Measurements from ENCODE around the gene MRTFB. TPM values are rescaled to one million over a fixed set of nuclear protein-coding genes. Genes with fewer than 3 reads are reported as not detected.

MRTFB gene
- total RNA-seq, 1 experiment from 2014 or later = 67.3 TPM

DNA sequence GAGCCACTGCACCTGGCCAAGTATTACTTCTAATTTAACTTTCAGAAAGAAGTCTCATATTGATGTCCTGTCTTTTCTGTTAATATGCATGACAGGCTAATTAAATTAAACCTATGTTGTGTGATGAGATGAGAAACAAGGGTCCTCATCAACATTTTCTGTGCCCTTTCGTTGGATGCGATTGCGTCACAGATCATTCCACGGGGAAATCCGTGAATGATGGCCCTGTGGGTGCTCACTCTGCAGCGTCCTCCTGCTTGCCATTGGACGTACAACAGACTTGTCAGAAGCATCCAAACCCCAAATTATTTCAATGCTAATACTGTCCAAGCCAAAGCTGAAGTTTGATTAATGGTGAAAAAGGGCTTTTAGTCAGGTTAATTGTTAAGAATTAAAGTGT lies 197.0 kb downstream of the MRTFB start:
- H3K27me3 Mint-ChIP-seq (ENCODE audit: unreplicated experiment) = no peaks in the 10 kb centered on the region
- no peak overlapping the region for H3K4me3 Mint-ChIP-seq (ENCODE audit: low read depth, unreplicated experiment)
- TF ChIP-seq, protein P1, sequence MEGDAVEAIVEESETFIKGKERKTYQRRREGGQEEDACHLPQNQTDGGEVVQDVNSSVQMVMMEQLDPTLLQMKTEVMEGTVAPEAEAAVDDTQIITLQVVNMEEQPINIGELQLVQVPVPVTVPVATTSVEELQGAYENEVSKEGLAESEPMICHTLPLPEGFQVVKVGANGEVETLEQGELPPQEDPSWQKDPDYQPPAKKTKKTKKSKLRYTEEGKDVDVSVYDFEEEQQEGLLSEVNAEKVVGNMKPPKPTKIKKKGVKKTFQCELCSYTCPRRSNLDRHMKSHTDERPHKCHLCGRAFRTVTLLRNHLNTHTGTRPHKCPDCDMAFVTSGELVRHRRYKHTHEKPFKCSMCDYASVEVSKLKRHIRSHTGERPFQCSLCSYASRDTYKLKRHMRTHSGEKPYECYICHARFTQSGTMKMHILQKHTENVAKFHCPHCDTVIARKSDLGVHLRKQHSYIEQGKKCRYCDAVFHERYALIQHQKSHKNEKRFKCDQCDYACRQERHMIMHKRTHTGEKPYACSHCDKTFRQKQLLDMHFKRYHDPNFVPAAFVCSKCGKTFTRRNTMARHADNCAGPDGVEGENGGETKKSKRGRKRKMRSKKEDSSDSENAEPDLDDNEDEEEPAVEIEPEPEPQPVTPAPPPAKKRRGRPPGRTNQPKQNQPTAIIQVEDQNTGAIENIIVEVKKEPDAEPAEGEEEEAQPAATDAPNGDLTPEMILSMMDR (IDR thresholded peaks at IDR 0.05; ENCODE audit: unreplicated experiment) = no peak
- intact Hi-C loops (cut with micrococcal nuclease; ENCODE audit: unreplicated experiment) = no loop called here
- H3K4me1 Mint-ChIP-seq (ENCODE audit: low read depth, unreplicated experiment) = no peaks in the 10 kb centered on the region
- BruUV-seq (replicated peaks) = no TSS peak
- no peak overlapping the region for H3K27ac Mint-ChIP-seq (ENCODE audit: unreplicated experiment)
- peaks cover 9% of the 10 kb centered on the region for H3K9me3 Mint-ChIP-seq (ENCODE audit: low read depth, unreplicated experiment)
- peaks cover 23% of the 10 kb centered on the region for H3K36me3 Mint-ChIP-seq (ENCODE audit: insufficient read depth, unreplicated experiment)
- CTCF ChIA-PET = interaction anchor here (0.5 kb wide), 1 partner anchor 1919 kb away, joined by 13 read pairs; no protein-coding TSS in a partner anchor
- no peak for DNase-seq

DNA sequence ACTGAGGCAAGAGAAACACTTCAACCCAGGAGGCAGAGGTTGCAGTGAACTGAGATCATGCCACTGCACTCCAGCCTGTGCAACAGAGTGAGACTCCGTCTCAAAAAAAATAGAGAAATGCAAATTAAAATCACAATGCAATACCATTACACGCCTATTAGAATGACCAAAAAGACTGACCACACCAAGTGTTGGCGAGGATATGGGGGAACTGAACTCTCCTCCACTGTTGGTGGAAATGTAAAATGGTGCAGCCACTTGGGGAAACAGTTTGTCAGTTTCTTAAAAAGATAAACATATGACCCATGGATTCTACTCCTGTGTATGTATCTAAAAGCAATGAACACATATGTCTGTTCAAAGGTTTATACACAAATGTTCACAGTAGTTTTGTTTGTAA lies 204.8 kb downstream of the MRTFB start:
- no peak overlapping the region for H3K4me3 Mint-ChIP-seq (ENCODE audit: low read depth, unreplicated experiment)
- peaks cover 3% of the 10 kb centered on the region for H3K9me3 Mint-ChIP-seq (ENCODE audit: low read depth, unreplicated experiment)
- BruUV-seq (replicated peaks) = no TSS peak
- DNase-seq = no peak
- TF ChIP-seq, protein P1 (IDR thresholded peaks at IDR 0.05; ENCODE audit: unreplicated experiment) = no peak
- H3K4me1 Mint-ChIP-seq (ENCODE audit: low read depth, unreplicated experiment) = no peaks in the 10 kb centered on the region
- intact Hi-C loops (cut with micrococcal nuclease; ENCODE audit: unreplicated experiment) = no loop called here
- H3K27me3 Mint-ChIP-seq (ENCODE audit: unreplicated experiment) = no peaks in the 10 kb centered on the region
- CTCF ChIA-PET = no interaction called here
- no peaks in the 10 kb centered on the region for H3K36me3 Mint-ChIP-seq (ENCODE audit: insufficient read depth, unreplicated experiment)
- no peak overlapping the region for H3K27ac Mint-ChIP-seq (ENCODE audit: unreplicated experiment)

DNA sequence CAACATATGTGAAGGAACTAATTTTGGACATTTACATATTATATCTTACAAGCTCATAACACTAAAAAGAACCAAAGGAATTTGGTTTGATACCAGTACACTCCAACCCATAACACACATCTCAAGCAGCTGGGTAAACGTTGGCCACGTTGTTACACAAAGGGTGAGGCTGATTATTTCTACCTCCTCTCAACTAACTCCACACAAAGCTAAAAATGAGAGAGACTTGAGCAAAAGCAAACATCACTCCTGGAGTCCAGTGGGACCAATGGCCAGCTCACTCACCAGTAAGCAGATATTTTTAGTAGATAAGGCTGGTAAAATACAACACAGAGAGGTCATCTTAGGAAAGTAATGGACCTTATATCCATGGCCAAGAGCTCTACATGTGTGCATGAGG lies 207.6 kb downstream of the MRTFB start:
- no peak for DNase-seq
- Mint-ChIP-seq H3K9me3 (ENCODE audit: low read depth, unreplicated experiment) (no peaks in the 10 kb centered on the region), H3K27me3 (ENCODE audit: unreplicated experiment) (no peaks in the 10 kb centered on the region), H3K4me3 (ENCODE audit: low read depth, unreplicated experiment) (no peak overlapping the region), H3K36me3 (ENCODE audit: insufficient read depth, unreplicated experiment) (no peaks in the 10 kb centered on the region), H3K27ac (ENCODE audit: unreplicated experiment) (no peak overlapping the region), H3K4me1 (ENCODE audit: low read depth, unreplicated experiment) (no peaks in the 10 kb centered on the region)
- intact Hi-C loops (cut with micrococcal nuclease; ENCODE audit: unreplicated experiment) = no loop called here
- CTCF ChIA-PET = no interaction called here
- TF ChIP-seq, protein P1 (IDR thresholded peaks at IDR 0.05; ENCODE audit: unreplicated experiment) = no peak
- no TSS peak for BruUV-seq (replicated peaks)

DNA sequence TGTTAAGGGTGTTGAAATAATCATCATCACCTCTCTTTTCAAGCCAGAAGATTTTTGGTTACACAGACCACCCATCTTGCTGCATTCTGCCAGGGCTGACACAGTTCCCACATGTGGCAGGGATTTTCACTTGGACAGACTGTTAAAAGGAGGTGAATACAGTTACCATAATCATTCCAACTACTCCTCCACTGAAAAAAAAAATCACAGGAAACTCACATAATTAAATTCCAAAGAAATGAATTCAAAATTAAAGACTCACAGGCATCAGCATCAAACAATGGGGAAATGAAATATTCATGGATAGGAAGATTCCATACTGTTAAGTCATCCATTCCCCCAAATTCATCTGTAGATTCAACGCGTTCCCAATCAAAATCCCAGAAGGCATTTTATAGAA lies 209.4 kb downstream of the MRTFB start:
- CTCF ChIA-PET = no interaction called here
- Mint-ChIP-seq H3K4me1 (ENCODE audit: low read depth, unreplicated experiment) (peaks cover 8% of the 10 kb centered on the region), H3K4me3 (ENCODE audit: low read depth, unreplicated experiment) (no peak overlapping the region)

More for the DNA sequence above, 209.4 kb downstream of the MRTFB start:
- DNase-seq = no peak
- TF ChIP-seq, protein P1 (IDR thresholded peaks at IDR 0.05; ENCODE audit: unreplicated experiment) = no peak
- H3K36me3 Mint-ChIP-seq (ENCODE audit: insufficient read depth, unreplicated experiment) = peaks cover 9% of the 10 kb centered on the region
- intact Hi-C loops (cut with micrococcal nuclease; ENCODE audit: unreplicated experiment) = no loop called here
- no TSS peak for BruUV-seq (replicated peaks)
- H3K27me3 Mint-ChIP-seq (ENCODE audit: unreplicated experiment) = no peaks in the 10 kb centered on the region
- no peak overlapping the region for H3K27ac Mint-ChIP-seq (ENCODE audit: unreplicated experiment)
- no peaks in the 10 kb centered on the region for H3K9me3 Mint-ChIP-seq (ENCODE audit: low read depth, unreplicated experiment)
